Activated CD4-positive, alpha-beta T cell treated with anti-CD3 and anti-CD28 coated beads, Interleukin-2, amount 50 U/mL, for 1 hour (primary cell): Measurements from ENCODE around the gene FGG.

Experiments used
- DNase-seq: peaks from one replicate; pipeline ENCODE4 v3.0.0-alpha.2; 2020

Gene FGG

GRCh38 chr4:154585369-154586018 lies 27.0 kb downstream of the FGG start:
- DNase-seq, result no peak

GRCh38 chr4:154584259-154584658 lies 28.2 kb downstream of the FGG start:
- DNase-seq, result no peak

DNA sequence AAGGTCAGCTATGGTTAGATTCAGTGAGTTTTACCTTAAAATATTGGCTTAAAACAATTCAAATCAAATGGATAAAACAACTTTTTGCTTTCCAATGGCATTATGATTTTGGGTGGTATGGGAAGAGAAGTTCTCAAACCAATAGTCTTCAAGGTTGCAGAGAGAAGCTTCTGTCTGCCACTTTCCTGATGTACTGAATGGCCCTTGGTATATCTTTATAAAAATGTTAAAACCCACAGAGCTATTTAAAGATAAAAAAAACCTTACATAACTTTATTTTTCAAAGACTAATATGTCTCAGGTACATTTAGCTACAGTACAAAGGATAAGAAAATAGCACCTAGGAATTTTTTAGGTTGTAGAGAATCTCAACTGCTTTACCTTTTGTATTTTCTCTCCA lies 28.8 kb downstream of the FGG start:
- DNase-seq, result no peak

GRCh38 chr4:154583230-154583629 lies 29.2 kb downstream of the FGG start:
- no peak for DNase-seq

- DNase-seq, result no peak
Measured at GRCh38 chr4:154582723-154583122, 29.7 kb downstream of the FGG start.

GRCh38 chr4:154579927-154580326 lies 32.5 kb downstream of the FGG start:
- DNase-seq, result no peak

GRCh38 chr4:154578919-154579318 lies 33.5 kb downstream of the FGG start:
- no peak for DNase-seq

- no peak for DNase-seq
Measured at GRCh38 chr4:154577324-154577723, 35.1 kb downstream of the FGG start.

GRCh38 chr4:154574311-154574710 lies 38.1 kb downstream of the FGG start:
- DNase-seq, result no peak

GRCh38 chr4:154573190-154573870 lies 39.1 kb downstream of the FGG start:
- no peak for DNase-seq

- DNase-seq, result no peak
Measured at GRCh38 chr4:154569584-154569983, 42.9 kb downstream of the FGG start.

- no peak for DNase-seq
Measured at GRCh38 chr4:154569028-154569427, 43.4 kb downstream of the FGG start.

DNA sequence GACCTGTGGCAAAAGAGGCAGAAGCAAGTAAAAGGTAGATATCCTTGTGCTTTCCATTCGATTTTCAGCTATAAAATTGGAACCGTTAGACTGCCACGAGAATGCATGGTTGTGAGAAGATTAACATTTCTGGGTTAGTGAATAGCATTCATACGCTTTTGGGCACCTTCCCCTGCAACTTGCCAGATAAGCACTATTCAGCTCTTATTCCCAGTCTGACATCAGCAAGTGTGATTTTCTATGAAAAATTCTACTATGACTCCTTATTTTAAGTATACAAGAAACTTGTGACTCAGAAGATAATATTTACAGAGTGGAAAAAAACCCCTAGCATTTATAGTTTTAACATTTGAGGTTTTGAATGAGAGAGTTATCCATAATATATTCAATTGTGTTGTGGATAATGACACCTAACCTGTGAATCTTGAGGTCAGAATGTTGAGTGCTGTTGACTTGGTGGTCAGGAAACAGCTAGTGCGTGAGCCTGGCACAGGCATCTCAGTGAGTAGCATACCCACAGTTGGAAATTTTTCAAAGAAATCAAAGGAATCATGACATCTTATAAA lies 45.7 kb downstream of the FGG start:
- no peak for DNase-seq

GRCh38 chr4:154565704-154566103 lies 46.8 kb downstream of the FGG start:
- no peak for DNase-seq

- no peak for DNase-seq
Measured at GRCh38 chr4:154564311-154564710, 48.1 kb downstream of the FGG start.

GRCh38 chr4:154562697-154563254 lies 49.7 kb downstream of the FGG start, which contains the start of gene FGB:
Gene FGB, plus strand, starts transcription at chr4:154563011. Its CDS starts 8 bp downstream, at chr4:154563019.
- DNase-seq, result no peak

- DNase-seq, result no peak
Measured at GRCh38 chr4:154560824-154561231, 51.6 kb downstream of the FGG start.

- DNase-seq, result no peak
Measured at GRCh38 chr4:154560419-154560801, 52.0 kb downstream of the FGG start.

GRCh38 chr4:154559494-154560418 lies 52.7 kb downstream of the FGG start:
- no peak for DNase-seq

DNA sequence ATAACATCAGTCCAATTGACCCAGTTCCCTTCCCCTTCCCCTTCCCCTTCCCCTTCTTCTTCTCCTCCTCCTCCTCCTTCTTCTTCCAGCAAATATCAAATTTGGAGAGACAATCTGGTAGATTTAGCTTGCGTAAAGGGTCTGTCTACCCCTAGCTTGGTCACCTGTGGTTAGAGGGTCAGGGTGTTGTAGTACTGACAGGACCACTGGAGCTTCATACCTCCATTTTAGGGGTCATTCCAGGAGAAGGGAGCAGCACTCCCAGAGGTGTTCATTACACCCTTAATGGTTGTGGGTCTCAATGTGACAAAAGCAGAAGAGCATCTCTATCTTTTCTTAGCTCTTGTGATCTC lies 53.3 kb downstream of the FGG start:
- DNase-seq, result no peak
